ENCODE data around the gene HS1BP3.

GRCh38 chr2:20642055-20642971, 8.6 kb downstream of the HS1BP3 start:
- TF ChIP-seq EHF (CRISPR knock-in tag; IDR thresholded peaks at IDR 0.05) (no peak), ZSCAN20 (CRISPR knock-in tag; IDR thresholded peaks at IDR 0.05) (no peak), CTCF (IDR thresholded peaks at IDR 0.05) (peak; percentile 96), MYC (IDR thresholded peaks at IDR 0.05; ENCODE audit: borderline replicate concordance, low read length) (no peak), USF2 (IDR thresholded peaks at IDR 0.05) (no peak), MAFK (IDR thresholded peaks at IDR 0.05; ENCODE audit: partially characterized antibody) (peak; percentile 14), RNF2 (IDR thresholded peaks at IDR 0.05; ENCODE audit: borderline replicate concordance, low read depth) (no peak), EP300 (IDR thresholded peaks at IDR 0.05) (no peak), PHF8 (IDR thresholded peaks at IDR 0.05; ENCODE audit: borderline replicate concordance, low read depth) (no peak)

All from A549 (cell line).